CD4-positive, alpha-beta T cell (primary cell): ENCODE measurements around the gene COL23A1. TPM values are rescaled to one million over a fixed set of nuclear protein-coding genes. Genes with fewer than 3 reads are reported as not detected.

Experiments
- ATAC-seq: fragments of 200-7000 bp; cut with Tn5 transposase; one replicate; pipeline ENCODE4 v1.10.0; 2022; ENCODE audit warnings: mild to moderate bottlenecking; ENCODE audit not compliant: poor library complexity
- CTCF ChIA-PET: fragments of 350-600 bp; sonication (Branson Sonifier 250); formaldehyde crosslinking; loops from one replicate; lab custom pipeline; 2021; ENCODE audit warnings: antibody characterized with exemption, inconsistent platforms; lab: Charles Lee
- POLR2A ChIA-PET: fragments of 350-600 bp; sonication (Branson Sonifier 250); formaldehyde crosslinking; loops from one replicate; lab custom pipeline; 2021; ENCODE audit warnings: antibody characterized with exemption, inconsistent platforms; lab: Charles Lee
- DNase-seq, 14 experiments: peaks; one replicate each; pipeline ENCODE4 v3.0.0-alpha.2; 2013 to 2020; ENCODE audit warnings: mixed read lengths in 2 of 14
- H3K27ac ChIP-seq, 2 donors: one replicate each; pipeline versions ENCODE4 v1.5.1 to v1.7.0; 2013; ENCODE audit warnings: low read length in 2 of 2, low read depth in 1 of 2, mild to moderate bottlenecking in 1 of 2
- H3K27me3 ChIP-seq, 2 experiments: 1 replicate in 1 of 2; 2 replicates in 1 of 2; pipeline versions ENCODE4 v1.6.1 to v1.7.0; 2013; ENCODE audit warnings: low read length in 2 of 2, control low read depth in 1 of 2, mild to moderate bottlenecking in 1 of 2, moderate library complexity in 1 of 2; ENCODE audit not compliant: insufficient read depth in 2 of 2, control insufficient read depth in 1 of 2
- H3K36me3 ChIP-seq: one replicate; pipeline ENCODE4 v1.6.1; 2013; ENCODE audit warnings: low read length, control low read depth; ENCODE audit not compliant: insufficient read depth
- H3K4me1 ChIP-seq: one replicate; pipeline ENCODE4 v1.6.1; 2013; ENCODE audit warnings: low read length, control low read depth; ENCODE audit not compliant: insufficient read depth
- H3K4me3 ChIP-seq: one replicate; pipeline ENCODE4 v1.5.1; 2013; ENCODE audit warnings: mild to moderate bottlenecking, low read length, moderate library complexity
- H3K9me3 ChIP-seq, 2 experiments: 1 replicate in 1 of 2; 2 replicates in 1 of 2; pipeline versions ENCODE4 v1.6.1 to v1.7.0; 2013; ENCODE audit warnings: low read length in 2 of 2, mild to moderate bottlenecking in 2 of 2, control low read depth in 1 of 2, moderate library complexity in 1 of 2; ENCODE audit not compliant: control insufficient read depth in 1 of 2, insufficient read depth in 1 of 2
- H3K27ac Mint-ChIP-seq: one replicate; pipeline ENCODE4 v1.8.0; 2020; ENCODE audit warnings: mixed read lengths
- H3K27me3 Mint-ChIP-seq: one replicate; pipeline ENCODE4 v1.8.0; 2021; ENCODE audit warnings: mixed read lengths
- H3K36me3 Mint-ChIP-seq: one replicate; pipeline ENCODE4 v1.8.0; 2021; ENCODE audit warnings: low read depth, mixed read lengths
- H3K4me1 Mint-ChIP-seq: one replicate; pipeline ENCODE4 v1.8.0; 2021; ENCODE audit warnings: low read depth, mixed read lengths
- H3K4me3 Mint-ChIP-seq: one replicate; pipeline ENCODE4 v1.8.0; 2020; ENCODE audit warnings: mild to moderate bottlenecking, mixed read lengths
- H3K9me3 Mint-ChIP-seq: one replicate; pipeline ENCODE4 v1.8.0; 2020; ENCODE audit warnings: mixed read lengths
- intact Hi-C, 2 experiments: fragments of 100-400 bp; cut with DNase I in 1 of 2; cut with micrococcal nuclease in 1 of 2; formaldehyde crosslinking; loops; one replicate each; pipeline versions ENCODE4 v1.15.1 to v1.9.0; 2023 to 2025; cut with DNase I, micrococcal nuclease
- total RNA-seq, 174 experiments: library from RNA in 2 of 174; stranded (reverse) in 2 of 174; gene quantifications; one replicate each; pipeline ENCODE4 v1.2.3 and lab custom pipeline; 2021 to 2026
- TF ChIP-seq, protein P1 (sequence below): fragments of 200-600 bp; IDR thresholded peaks from one replicate; pipeline ENCODE4 v1.8.0; 2022; ENCODE audit warnings: antibody characterized with exemption, mild to moderate bottlenecking

Gene COL23A1
- total RNA-seq, 2 experiments from 2014 or later = not detected

GRCh38 chr5:178477802-178478201, 112.4 kb downstream of the COL23A1 start:
- TF ChIP-seq, protein P1, sequence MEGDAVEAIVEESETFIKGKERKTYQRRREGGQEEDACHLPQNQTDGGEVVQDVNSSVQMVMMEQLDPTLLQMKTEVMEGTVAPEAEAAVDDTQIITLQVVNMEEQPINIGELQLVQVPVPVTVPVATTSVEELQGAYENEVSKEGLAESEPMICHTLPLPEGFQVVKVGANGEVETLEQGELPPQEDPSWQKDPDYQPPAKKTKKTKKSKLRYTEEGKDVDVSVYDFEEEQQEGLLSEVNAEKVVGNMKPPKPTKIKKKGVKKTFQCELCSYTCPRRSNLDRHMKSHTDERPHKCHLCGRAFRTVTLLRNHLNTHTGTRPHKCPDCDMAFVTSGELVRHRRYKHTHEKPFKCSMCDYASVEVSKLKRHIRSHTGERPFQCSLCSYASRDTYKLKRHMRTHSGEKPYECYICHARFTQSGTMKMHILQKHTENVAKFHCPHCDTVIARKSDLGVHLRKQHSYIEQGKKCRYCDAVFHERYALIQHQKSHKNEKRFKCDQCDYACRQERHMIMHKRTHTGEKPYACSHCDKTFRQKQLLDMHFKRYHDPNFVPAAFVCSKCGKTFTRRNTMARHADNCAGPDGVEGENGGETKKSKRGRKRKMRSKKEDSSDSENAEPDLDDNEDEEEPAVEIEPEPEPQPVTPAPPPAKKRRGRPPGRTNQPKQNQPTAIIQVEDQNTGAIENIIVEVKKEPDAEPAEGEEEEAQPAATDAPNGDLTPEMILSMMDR = no peak
- POLR2A ChIA-PET = interaction anchor here (0.6 kb wide), 1 partner anchor 30 kb away, joined by 3 read pairs; no protein-coding TSS in a partner anchor
- no peaks in the 10 kb centered on the region for H3K36me3 Mint-ChIP-seq

GRCh38 chr5:178476972-178477754, 113.0 kb downstream of the COL23A1 start:
- Mint-ChIP-seq H3K27ac (no peak overlapping the region), H3K9me3 (no peaks in the 10 kb centered on the region), H3K27me3 (peaks cover 5% of the 10 kb centered on the region), H3K4me1 (no peaks in the 10 kb centered on the region), H3K4me3 (no peak overlapping the region), H3K36me3 (no peaks in the 10 kb centered on the region)
- no peaks in the 10 kb centered on the region for H3K4me1 ChIP-seq
- H3K4me3 ChIP-seq = no peak overlapping the region
- no peak for ATAC-seq
- intact Hi-C loops = no loop called here
- H3K36me3 ChIP-seq = no peaks in the 10 kb centered on the region
- TF ChIP-seq, protein P1 = no peak
- no peaks in the 10 kb centered on the region for H3K27me3 ChIP-seq
- H3K9me3 ChIP-seq = no peaks in the 10 kb centered on the region
- peak in 3 of 14 experiments; percentile 3 to 33 (median 29) for DNase-seq
- ChIA-PET POLR2A (no interaction called here), CTCF (no interaction called here)
- no peak overlapping the region for H3K27ac ChIP-seq

More at GRCh38 chr5:178477802-178478201, 112.4 kb downstream of the COL23A1 start:
- Histone ChIP-seq H3K9me3 (no peaks in the 10 kb centered on the region), H3K4me3 (no peak overlapping the region), H3K36me3 (no peaks in the 10 kb centered on the region), H3K27ac (no peak overlapping the region), H3K4me1 (no peaks in the 10 kb centered on the region), H3K27me3 (no peaks in the 10 kb centered on the region)
- H3K27me3 Mint-ChIP-seq = peaks cover 5% of the 10 kb centered on the region
- CTCF ChIA-PET = no interaction called here
- intact Hi-C loops = no loop called here
- H3K27ac Mint-ChIP-seq = no peak overlapping the region
- DNase-seq (no peak), ATAC-seq (no peak)
- no peaks in the 10 kb centered on the region for H3K4me1 Mint-ChIP-seq
- H3K4me3 Mint-ChIP-seq = no peak overlapping the region
- no peaks in the 10 kb centered on the region for H3K9me3 Mint-ChIP-seq

GRCh38 chr5:178476531-178476930, 113.7 kb downstream of the COL23A1 start:
- H3K9me3 ChIP-seq = no peaks in the 10 kb centered on the region
- Mint-ChIP-seq H3K4me3 (no peak overlapping the region), H3K27ac (no peak overlapping the region), H3K4me1 (no peaks in the 10 kb centered on the region), H3K9me3 (no peaks in the 10 kb centered on the region), H3K27me3 (peaks cover 5% of the 10 kb centered on the region), H3K36me3 (no peaks in the 10 kb centered on the region)
- CTCF ChIA-PET = no interaction called here
- H3K4me3 ChIP-seq = no peak overlapping the region
- DNase-seq = no peak
- H3K36me3 ChIP-seq = no peaks in the 10 kb centered on the region
- no peaks in the 10 kb centered on the region for H3K27me3 ChIP-seq
- intact Hi-C loops = no loop called here
- H3K27ac ChIP-seq = no peak overlapping the region
- H3K4me1 ChIP-seq = no peaks in the 10 kb centered on the region
- POLR2A ChIA-PET = no interaction called here
- TF ChIP-seq, protein P1 = no peak
- ATAC-seq = no peak
